Upper lobe of left lung (tissue), 4 donors: Measurements from ENCODE around the gene RASGRF2.

Experiments used
- CTCF ChIP-seq, 6 experiments: fragments of 450-650 bp in 4 of 6; fragments of 200-600 bp in 2 of 6; sonication (generic) in 2 of 6; IDR thresholded peaks; one replicate each; pipeline ENCODE4 v1.5.1; 2016 to 2019; ENCODE audit warnings: antibody characterized with exemption in 6 of 6
- POLR2A ChIP-seq, 4 donors: fragments of 450-650 bp; IDR thresholded peaks; one replicate each; pipeline ENCODE4 v1.5.1; 2016 to 2017; ENCODE audit warnings: antibody characterized with exemption in 4 of 4, mild to moderate bottlenecking in 2 of 4
- POLR2AphosphoS5 ChIP-seq, 2 donors: sonication (generic); formaldehyde crosslinking; IDR thresholded peaks; one replicate each; pipeline ENCODE4 v1.5.1; 2017; ENCODE audit warnings: antibody characterized with exemption in 2 of 2

GRCh38 chr5:81140441-81140840 lies 180.3 kb downstream of the RASGRF2 start:
- TF ChIP-seq CTCF (IDR thresholded peaks at IDR 0.05) (no peak), POLR2AphosphoS5 (IDR thresholded peaks at IDR 0.05) (no peak), POLR2A (IDR thresholded peaks at IDR 0.05) (no peak)
